GM12872 (cell line): ENCODE data around the gene ORC1.

Source experiments
- TF ChIP-seq, protein P1 (sequence below): IDR thresholded peaks from 3 replicates; pipeline ENCODE4 v1.5.1; 2011; ENCODE audit warnings: low read depth, mild to moderate bottlenecking, low read length, moderate library complexity; ENCODE audit not compliant: insufficient read depth

ORC1 gene

DNA sequence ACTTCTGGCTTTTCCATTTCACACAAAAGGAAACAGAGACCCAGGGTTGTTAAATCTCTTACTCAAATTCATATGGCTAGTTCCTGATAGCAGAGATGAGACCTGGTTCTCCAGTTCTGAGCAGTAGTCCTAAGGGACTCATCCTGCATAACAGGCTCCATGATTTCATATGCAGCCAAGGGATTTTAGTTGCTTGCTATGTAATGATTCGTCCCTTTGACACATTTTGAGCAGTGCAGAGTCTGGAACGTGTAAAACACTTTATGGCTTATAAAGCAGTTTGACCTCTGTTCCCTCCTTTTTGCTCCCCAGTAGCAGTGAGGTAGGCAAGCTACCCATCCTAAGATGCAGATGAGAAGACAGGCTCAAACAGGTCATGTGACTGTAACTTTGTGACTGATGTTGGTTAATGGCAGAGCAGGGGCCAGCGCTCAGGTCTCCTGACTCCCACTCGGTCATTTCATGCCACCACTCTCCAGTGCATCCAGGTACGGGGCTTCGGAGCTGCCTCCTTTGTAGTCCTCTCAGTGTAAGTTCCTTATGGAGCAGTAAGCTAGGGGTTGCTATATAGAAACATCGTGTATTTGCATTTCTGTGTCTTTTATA is 62.5 kb downstream of the ORC1 start:
- TF ChIP-seq, protein P1, sequence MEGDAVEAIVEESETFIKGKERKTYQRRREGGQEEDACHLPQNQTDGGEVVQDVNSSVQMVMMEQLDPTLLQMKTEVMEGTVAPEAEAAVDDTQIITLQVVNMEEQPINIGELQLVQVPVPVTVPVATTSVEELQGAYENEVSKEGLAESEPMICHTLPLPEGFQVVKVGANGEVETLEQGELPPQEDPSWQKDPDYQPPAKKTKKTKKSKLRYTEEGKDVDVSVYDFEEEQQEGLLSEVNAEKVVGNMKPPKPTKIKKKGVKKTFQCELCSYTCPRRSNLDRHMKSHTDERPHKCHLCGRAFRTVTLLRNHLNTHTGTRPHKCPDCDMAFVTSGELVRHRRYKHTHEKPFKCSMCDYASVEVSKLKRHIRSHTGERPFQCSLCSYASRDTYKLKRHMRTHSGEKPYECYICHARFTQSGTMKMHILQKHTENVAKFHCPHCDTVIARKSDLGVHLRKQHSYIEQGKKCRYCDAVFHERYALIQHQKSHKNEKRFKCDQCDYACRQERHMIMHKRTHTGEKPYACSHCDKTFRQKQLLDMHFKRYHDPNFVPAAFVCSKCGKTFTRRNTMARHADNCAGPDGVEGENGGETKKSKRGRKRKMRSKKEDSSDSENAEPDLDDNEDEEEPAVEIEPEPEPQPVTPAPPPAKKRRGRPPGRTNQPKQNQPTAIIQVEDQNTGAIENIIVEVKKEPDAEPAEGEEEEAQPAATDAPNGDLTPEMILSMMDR, result no peak

DNA sequence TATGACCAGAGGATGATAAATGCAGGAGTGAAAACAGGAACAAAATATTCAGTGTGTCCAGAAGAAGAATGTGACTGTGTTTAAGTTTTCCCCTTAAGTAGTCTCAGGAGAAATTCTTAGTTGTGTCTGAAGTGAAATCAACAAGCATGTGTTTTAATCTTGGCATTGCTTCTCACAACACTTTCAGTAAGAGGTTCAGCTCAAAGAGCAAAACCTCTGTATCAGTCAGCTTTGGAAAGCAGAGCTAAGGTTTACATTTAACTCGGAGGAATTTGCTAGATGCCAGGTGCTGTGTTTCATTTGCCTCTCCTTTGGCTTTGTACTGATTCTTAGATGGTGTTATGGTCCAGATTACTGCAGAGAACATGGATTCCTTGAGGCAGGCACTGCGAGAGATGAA is 66.8 kb downstream of the ORC1 start:
- TF ChIP-seq, protein P1, result no peak

DNA sequence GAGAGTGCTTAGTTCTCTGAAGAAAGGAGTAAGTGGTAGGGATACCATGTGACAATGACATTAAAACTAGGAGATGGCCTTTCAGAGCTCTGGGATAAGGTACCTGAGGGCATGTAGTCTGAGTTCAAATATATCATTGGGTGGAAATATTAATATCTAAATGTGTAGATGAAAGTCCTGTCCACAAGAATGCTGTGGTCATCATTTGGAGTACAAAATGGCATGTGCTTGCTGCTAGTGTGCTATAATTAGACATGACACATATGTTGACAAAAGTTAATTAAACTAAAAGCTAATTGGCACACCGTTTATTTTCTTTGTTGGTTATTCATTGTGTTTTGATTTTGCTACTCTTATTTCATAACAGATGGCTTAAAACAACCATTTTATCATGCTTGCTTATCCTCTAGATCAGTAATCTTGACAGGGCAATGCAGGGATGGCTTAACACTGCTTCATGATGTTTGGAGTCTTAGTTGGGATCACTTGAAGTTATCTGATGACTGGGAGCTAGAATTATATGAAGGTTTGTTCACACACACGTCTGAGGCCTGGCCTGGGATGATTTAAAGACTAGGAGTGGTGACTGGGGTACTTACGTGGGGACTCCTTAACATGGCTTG is 69.2 kb downstream of the ORC1 start:
- TF ChIP-seq, protein P1, result no peak

DNA sequence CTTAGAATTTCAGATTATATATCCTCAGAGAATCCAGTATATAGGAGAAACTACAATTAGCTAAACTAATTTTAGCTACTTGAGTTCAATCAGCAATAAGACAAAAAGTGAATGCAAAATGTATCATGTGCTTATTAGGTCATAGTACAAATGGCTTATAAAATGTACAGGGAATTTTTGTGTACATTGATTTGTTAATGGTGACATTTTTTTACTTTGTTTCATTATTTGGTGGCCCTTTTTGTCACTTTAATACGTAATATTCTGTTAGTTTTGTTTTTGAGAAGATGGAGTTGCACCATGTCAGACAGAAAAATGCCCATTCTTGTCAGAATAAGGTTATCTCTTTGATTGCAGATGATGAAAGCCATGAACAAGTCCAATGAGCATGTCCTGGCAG is 71.8 kb downstream of the ORC1 start:
- TF ChIP-seq, protein P1, result no peak

DNA sequence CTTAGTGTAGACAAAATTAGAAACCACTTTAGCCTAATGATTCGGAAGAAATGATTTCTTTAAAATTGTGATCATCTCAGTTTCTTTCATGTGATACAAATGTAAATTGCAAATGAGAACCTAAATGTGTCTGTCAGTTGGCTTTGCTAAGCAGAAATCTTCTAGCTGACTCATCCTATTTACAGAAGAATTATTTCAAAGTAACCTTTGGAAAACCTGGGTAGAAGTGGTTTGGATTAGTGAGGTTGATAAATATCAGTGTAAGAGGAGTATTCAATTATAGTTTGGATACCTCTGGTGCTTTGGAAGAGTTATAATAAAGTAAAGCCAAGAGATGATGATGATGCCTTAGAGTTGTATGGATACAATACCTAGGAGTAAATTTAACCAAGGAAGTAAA is 75.6 kb downstream of the ORC1 start:
- TF ChIP-seq, protein P1, result no peak

DNA sequence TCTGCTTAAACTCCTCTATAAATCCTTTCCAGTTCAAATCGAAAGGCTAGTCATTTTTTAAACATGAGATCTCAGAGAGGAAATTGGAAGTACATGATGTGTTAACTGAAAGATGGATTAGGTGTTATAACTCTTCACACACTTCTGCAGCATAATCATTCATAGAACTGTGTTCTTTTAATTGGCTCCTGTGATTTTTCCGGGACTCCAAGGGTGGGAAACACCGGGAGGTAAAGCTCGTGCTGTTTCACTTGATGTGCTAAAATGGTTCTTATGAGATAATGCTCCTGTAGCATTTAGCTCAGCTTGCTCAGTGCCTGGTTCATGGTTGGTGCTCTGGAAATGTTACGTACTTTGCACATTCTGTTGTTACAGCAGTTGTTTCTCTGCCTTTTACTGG is 78.4 kb downstream of the ORC1 start:
- TF ChIP-seq, protein P1, result no peak

DNA sequence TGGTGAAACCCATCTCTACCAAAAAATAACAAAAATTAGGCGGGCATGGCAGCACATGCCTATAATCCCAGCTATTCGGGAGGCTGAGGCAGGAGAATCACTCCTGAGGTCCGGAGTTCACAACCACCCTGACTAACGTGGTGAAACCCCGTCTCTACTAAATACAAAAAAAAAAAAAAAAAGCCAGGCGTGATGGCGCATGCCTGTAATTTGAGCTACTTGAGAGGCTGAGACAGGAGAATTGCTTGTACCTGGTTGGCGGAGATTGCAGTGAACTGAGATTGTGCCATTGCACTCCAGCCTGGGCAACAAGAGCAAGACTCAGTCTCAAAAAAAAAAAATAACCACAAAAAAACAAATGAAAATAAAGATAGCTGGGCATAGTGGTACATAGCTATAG is 80.5 kb downstream of the ORC1 start:
- TF ChIP-seq, protein P1, result no peak
